GM18870 (cell line): ENCODE measurements around the gene GAMT.

Source experiments
- ATAC-seq: cut with Tn5 transposase; IDR thresholded peaks from one replicate; pipeline ENCODE4 v1.9.1; 2021; ENCODE audit warnings: moderate library complexity; ENCODE audit not compliant: unreplicated experiment

Gene GAMT

DNA sequence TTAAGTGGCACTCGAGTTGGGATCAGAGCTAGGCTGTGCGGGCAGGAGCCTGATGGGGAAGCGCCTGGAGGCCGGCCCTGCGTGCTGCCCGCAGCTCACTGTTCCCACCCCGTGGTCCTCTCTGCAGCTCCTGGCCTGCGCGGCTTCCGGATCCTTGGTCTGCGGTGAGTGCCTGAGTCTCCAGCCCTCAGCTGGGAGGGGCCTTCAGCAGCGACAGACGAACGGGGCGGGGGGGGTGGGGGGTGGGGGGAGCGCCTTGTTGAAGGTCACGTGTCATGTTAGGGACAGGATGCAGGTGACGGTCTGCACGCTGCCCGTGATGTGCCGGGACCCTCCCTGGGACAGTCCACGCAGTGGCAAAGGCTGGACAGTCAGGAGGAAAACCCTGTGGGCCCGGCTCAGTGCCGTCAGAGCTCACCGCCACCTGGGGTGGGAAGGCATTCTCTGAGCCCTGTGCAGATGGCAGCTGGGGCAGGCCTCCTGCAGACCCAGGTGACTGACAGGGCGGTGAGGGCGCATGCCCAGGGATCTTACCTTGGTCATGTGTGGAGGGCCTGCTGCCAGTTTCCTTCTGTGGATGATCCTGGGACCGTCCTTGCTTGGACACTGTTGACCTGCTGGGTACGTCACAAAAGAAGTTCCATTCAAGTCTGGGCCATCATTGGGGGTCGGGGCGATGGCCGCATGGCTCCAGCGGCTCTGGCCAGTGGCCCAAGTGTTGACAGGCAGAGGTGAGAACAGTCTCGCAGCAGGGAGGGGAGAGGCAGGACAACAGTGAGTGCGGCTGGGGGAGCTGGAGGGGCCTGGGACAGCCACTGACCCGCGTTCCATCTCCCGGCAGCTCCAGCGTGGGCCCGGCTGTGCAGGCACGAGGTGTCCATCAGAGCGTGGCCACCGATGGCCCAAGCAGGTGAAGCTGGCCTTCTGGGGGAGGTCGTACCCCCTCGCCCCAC is 13.4 kb downstream of the GAMT start:
- no peak for ATAC-seq

DNA sequence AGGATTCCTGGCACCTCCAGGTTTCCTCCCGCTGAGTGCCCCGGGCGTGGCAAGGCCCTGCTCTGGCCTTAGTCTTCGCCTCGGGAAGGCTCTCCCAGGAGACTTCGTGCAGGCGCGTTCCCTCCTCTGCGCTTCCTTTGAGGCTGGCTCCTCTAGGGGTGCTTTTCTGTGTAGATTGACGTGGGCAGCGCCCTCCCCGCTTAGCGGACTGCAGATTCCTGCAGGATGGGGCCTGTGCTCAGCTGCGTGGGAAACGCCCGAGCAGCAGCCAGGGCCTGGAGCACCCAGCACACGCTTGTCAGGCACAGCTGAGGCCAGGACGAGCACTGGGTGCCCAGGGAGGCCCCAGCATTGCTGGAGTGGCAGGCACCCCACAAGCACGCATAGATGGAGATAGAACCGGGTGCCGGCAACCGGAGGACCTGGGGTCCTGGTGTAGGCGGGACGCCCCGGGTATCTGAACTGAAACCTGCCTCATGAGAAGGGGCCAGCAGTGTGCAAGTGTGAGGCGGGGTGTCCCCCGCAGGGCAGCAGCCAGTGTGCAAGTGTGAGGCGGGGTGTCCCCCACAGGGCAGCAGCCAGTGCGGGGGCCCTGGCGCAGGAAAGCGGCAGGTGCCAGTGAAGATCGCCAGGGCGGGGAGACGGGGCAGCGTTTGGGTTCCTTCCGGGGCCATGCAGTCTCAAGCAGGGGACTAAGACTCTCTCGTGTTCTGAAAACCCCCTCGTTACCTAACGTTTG is 14.2 kb downstream of the GAMT start:
- ATAC-seq: no peak

DNA sequence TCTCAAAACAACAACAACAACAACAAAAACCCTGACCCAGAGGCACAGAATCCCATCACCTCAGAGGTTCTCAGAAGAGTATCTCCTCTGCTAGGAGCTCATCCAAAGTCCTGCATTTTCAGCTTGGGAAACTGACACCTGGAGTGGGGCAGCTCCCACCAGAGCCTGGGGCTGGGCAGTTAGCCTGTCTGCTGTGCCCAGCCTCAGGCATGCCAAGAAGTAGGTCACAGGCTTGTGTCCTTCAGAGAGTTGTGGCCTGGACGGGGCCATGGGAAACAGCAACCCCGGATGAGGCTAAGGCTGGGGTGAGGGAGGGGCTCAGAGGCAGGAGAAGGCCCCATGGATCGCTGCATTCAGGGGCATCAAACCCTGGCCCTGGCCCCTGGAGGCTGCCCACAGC is 15.5 kb downstream of the GAMT start:
- no peak for ATAC-seq

DNA sequence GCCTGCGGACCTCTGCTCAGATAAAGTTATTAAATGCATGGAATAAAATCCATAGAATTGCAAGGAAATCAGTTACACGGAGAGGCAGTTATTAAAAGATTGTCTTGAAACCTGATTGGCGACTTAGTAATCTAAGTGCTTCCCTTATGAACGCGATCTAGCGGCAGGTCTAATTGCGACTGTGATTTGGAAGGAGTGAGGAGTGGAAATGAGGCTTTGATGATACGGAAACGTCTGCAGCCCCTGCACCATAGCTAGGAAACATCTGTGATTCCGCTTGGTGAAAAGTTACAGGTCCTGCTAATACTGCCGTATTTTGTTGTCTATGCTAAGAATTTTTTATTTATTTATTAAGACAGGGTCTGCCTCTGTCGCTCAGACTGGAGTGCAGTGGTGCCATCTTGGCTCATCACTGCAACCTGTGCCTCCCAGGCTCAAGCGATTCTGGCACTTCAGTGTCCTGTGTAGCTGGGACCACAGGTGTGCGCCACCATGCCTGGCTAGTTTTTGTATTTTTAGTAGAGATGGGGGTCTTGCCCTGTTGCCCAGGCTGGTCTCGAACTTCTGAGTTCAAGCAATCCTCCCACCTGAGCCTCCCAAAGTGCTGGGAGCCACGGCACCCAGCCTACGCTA is 16.7 kb downstream of the GAMT start:
- no peak for ATAC-seq

DNA sequence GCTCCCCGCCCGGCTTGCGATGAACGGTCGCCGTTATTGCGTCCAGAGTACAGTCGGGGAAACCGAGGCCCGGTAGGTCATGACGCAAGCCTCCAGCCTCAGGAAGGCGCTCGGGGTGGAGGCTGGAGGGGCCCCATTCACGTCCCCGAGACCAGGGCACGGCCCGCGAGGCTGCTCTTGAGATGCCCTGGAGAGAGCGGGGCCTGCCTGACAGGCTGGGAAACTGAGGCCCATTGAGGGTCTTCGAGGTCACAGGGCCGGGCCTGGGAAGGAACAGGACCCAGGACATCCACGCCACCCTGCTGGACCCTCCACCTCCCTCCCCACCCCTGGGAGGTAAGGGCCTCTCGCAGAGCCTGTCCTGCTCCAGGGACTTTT is 17.3 kb downstream of the GAMT start:
- no peak for ATAC-seq

DNA sequence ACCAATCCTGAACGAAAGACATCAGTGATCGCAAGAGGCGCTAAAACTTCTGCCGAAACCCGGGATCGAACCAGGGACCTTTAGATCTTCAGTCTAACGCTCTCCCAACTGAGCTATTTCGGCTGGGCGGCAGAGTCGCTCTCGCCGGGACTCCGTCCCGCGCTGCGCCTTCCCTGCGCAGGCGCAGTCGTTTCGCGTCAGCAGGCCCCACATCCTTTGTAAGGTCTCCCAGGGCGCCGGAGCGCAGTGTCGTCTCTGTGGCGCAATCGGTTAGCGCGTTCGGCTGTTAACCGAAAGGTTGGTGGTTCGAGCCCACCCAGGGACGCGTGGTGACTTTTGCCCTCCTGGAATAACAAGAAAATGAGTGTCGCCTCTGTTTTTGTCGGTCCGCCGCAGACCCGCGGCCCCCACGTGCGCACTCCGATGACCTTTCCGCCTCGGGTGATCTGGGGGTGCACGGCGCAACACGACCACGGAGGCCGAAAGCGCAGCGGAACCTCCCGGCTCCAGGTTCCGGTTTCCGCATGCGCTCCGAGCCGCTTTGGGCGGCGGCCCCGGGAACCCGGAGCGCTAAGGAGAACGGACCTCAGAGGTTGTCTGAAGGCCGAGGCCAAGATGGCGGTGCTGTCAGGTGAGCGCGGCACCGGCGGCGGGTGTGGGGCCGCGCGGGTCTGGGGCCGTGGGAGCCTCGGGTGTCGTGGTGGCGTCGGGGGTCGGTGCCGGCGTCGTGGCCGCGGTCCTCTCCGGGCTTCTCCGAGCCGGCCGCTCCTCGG is 17.8 kb downstream of the GAMT start, which contains the start of gene NDUFS7:
TSS of gene NDUFS7 (plus strand) at position 596 of the 773 bp plus-strand sequence. CDS start at position 616, 20 bp downstream.
- ATAC-seq: peak; percentile 65

DNA sequence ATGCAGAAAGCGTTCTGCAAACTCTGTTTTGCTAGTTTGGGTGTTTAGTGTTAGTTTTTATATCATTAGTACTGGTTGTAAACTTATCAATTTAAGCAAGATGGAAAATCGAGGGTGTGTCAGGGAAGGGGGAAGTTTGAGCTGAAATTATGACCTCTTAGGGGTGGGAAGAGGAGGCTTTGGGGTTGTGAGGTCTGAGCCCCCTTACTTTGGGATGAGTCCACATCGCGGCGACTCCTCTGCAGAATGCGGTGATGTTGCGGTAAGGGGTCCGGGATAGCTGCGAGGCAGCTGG is 18.4 kb downstream of the GAMT start:
- no peak for ATAC-seq

DNA sequence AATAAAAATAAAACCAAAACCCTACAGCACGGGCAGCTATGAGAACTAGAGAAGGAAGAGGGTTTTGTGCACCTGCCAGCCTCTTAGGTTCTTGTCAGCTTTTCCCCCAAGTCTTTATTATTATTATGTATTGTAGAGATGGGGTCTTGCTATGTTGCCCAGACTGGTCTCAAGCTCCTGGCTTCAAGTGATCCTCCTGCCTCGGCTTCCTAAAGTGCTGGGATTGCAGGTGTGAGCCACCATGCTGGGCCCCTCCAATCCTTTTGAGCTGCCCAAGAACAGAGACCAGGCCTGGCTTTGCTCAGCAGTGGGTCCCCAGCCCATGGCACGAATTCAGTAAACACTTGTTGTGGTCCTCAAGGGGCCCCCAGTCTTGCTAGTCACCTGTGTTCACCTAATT is 19.1 kb downstream of the GAMT start:
- ATAC-seq: no peak

DNA sequence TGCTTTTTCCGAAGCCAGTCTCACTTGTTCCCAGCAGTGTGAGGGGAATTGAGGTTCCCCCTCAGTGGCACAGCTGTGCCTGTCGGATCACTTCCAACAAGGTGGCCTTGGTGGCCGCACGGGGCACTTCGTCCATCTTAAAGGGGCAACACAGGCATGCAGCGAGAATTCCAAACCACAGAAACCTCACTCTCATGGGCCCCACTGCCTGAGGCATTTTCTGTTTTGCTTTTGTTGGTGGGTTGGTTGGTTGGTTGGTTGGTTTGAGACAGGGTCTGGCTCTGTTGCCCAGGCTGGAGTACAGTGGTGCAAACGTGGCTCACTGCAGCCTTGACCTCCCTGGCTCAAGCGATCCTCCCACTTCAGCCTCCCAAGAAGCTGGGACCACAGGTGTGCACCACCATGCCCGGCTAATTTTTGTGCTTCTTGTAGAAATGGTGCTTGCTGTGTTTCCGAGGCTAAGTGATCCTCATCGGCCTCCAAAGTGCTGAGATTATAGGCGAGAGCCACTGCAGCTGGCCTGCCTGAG is 21.3 kb downstream of the GAMT start:
- no peak for ATAC-seq

DNA sequence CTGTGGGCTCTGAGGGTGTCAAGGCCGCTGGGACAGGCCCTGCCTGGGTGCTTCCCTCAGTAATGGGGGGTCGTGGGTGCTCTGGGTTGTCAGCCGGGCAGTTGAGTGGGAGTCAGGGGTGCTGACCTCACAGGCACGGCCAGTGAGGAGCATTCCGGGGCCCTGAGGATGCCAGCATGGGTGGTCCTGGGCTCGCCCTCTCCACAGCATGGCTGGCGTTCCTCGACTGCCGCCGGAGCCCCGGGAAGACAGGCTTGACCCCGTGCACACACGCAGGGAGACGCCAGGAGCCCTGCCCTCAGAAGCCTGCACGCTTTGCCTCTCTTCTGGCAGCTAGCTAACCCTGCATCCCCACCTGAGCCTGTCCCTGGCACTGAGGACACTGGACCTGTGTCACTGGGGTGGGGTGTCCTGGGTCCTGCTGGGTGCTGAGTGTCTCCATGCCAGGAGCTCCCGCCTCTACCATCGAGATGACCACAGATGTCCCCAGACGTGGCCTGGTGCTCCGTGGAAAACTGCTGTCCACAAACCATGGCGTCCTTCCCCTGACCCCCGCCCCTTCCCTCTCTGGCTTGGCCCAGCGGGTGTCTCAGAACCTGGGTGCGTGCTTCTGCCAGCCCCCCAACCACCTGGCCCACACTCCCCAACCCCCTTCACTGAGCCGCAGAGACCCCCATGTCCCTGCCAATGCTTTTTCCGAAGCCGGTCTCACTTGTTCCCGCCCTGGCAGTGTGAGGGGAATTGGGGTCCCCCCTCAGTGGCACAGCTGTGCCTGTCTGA is 22.0 kb downstream of the GAMT start:
- no peak for ATAC-seq

DNA sequence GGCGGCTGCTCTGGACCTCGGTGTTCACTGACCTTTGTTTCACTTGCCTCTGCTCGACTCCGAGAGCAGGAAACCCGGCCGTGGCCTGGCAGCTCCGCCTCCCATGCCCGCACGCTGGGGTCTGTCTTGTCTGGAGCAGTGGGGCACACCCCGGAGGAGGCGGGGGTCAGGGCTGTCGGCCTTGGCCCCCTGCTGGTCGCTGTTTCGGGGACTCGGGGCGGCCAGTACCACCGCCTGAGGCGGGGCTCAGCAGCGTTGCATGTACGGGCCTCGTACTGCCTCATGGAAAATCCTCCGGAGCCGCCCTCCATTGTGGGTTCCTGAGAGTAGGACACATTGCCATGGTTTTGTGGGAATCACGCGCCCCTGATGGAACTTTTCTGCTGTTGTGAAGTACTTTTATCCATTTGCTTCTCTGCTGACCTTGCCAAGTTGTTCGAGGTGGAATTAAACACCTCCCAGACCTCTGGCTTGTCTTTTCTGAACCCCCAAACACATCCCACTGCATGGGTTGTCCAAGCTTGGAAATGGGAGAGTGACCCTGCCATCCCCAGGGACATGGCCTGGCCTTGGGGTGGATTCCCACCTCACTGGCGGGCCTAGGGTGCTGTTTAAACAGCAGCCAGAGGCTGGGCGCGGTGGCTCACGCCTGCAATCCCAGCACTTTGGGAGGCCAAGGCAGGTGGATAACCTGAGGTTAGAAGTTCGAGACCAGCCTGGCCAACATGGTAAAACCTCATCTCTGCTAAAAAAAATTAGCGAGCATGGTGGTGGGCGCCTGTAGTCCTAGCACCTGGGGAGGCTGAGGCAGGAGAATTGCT is 23.2 kb downstream of the GAMT start:
- ATAC-seq: no peak

DNA sequence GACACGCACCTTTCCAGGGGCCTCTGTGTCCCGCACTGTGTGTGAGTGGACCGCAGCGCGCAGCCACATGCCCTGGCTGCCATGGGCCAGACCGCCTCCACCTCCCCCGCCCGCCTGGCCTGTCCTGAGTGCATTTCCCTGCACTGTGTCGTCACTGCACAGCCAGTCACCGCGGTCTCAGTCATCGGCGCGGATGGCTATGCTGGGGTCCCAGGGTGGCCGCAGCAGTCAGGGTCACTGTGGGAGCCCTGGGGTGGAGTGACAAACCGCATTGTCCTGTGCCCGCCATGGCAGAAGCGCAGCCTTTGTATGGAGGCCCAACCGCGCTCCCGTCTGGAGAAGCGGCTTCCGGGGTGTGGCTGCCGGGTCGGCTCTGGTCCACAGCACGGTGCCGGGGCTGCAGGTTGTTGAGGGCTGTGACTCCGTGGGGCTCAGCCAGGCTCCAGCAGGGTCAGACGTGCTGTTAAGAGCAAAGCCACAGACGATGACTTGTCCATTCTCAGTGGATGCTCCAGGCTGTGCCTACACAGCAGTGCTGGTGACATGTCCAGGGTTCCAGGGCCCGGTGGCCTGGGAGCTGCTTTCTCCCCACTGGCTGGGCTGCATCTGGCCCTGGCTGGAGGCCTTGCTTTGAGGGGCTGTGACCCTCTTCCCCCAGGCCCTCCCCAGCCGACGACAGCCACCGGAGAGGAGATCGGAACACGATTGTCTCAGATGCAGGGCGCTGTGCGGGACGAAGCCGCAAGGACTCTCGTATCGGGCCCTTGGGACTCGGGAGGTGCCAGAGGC is 24.0 kb downstream of the GAMT start:
- no peak for ATAC-seq

DNA sequence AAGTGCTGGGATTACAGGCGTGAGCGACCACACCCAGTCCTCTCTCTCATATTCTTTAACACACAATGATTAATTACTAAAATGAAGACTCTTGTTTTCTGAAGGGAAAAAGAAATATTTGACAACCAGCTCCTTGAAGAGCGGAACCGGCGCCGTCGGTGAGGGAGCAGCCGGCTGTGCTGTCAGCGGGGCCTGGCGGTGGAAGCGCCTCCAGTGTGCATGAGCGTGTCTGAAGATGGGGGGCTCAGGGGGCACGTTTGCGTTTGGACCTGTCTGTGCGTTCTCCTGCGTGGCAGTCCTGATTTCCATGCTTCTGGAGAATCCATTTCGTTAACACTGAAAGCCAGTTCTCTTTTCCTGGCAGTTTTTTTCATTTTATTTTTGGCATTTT is 24.9 kb downstream of the GAMT start:
- ATAC-seq: no peak

DNA sequence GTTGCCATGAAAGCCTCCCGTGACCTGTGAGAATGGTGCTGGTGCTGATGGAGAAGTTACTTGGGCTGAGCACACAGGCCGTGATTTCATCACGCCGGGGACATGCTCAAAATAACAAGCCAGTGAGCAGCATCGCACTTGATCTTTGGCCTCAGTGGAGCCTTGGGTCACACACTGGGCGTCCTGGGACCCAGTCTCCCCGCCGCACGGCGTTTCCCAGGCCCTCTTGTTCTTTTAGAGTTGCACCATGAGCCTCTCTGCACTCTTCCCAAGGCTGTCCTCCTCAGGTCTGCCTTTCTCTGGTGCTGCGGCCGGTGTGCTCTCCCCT is 27.1 kb downstream of the GAMT start:
- no peak for ATAC-seq

DNA sequence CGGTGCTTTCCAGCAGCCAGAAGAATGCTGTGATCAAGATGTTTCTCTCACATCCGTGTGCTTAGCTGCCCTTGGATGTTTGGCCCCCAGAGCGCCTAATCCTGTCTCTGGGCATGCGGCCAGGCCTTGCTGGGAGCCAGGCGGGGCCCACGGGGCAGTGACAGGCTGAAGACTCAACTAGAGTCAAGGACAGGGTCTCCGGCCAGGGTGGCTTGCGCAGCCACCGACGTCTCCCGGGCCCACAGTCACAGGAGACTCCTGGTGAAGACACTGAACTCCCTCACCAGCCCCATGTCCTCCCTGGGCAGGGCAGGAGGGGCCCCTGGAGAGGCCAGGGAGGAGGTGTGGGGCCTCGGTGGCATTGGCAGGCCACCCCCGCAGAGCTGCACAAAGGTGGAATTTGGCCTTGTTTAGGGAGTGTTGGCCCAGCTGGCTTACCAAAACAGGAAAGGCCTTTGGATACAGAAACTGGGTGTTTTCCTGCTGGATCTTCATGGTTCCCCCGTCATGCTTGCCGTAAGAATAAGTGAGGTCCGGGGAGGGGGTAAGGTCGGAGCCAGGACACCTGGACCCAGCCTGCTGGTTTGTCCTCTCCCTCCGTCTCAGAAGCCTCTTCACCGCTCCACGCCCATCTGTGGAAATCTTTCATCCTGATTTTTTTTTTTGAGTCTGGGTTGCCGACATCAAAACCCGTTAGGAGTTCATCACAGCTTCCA is 27.6 kb downstream of the GAMT start:
- ATAC-seq: no peak

DNA sequence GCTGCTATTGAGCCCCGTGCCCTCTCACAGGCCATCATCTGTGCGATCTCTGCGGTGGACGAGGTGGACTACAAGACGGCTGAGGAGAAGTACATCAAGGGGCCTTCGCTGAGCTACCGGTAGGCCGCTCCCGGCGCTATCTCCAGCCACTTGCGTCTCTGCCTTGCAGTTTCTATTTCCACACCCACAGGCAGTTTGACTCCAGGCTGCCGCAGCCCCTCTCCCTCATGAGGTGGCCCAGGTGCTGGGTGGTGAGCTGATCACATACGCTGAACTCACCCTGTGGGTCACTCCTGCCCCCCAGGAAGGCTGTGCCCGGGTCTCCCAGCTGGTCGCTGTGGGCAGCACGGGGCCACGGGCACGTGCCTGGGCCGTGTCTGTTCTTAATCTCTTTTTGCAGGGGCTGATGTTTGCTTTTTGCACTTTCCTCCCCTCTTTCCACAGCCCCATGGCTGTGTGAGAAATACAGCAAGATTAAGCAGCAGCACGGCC is 28.3 kb downstream of the GAMT start:
- ATAC-seq: no peak

DNA sequence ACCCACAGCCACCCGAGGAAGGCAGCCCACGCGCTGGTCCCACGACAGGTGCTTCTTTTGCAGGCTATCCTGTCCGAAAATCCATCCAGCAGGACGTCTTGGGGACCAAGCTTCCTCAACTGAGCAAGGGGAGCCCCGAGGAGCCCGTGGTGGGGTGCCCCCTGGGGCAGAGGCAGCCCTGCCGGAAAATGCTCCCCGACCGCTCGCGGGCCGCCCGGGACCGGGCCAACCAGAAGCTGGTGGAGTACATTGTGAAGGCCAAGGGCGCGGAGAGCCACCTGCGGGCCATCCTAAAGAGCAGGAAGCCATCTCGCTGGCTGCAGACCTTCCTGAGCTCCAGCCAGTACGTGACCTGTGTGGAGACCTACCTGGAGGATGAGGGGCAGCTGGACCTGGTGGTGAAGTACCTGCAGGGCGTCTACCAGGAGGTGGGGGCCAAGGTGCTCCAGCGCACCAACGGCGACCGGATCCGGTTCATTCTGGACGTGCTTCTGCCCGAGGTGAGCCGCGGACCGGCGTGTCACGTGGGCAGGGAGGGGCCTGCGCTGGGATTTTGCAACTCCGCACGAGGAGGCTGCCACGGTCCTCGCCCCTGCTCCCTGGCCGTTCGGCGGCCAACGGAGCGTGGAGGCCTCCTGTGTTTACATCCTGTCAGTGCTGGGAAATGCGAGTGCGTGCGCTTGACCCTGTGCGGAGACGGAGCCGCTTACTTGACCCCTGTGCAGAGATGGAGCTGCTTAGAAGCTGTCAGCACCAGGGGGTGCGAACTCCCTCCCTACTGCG is 30.6 kb downstream of the GAMT start:
- ATAC-seq: no peak
